ENCODE results near the gene OR10J1. TPM values are rescaled to one million over a fixed set of nuclear protein-coding genes. Genes with fewer than 3 reads are reported as not detected.
"Not testable (repeated sequence)": the region's sequence is repeated elsewhere in the genome, so short reads cannot be mapped to it uniquely, and the experiment has no call there.

OR10J1 gene
- polyA plus RNA-seq, 6 donors from 2014 or later = not detected

DNA sequence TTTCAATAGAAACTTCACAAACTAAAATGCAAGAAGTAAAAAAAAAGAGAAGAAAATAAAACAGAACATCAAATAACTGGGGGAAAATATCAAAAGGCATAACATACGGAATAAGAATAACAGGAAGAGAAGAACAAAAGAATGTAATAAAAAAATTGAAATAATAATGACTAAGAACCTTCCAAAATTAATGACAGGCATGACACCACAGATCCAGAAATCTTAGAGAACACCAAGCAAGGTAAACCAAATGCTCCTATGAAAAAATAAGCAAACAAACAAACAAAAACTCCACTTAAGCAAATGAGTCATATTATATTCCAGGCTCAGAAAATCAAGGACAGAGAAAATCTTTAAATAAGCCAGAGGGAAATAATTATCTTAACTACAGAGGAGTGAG, 8.7 kb downstream of the OR10J1 start:
- no peak overlapping the region for H3K4me3 Mint-ChIP-seq
- H3K9me3 Mint-ChIP-seq = peaks cover 6 to 33% (median 16%) of the 10 kb centered on the region in 7 donors
- ATAC-seq (ENCODE audit: low read depth in 2 of 2) = no peak

DNA sequence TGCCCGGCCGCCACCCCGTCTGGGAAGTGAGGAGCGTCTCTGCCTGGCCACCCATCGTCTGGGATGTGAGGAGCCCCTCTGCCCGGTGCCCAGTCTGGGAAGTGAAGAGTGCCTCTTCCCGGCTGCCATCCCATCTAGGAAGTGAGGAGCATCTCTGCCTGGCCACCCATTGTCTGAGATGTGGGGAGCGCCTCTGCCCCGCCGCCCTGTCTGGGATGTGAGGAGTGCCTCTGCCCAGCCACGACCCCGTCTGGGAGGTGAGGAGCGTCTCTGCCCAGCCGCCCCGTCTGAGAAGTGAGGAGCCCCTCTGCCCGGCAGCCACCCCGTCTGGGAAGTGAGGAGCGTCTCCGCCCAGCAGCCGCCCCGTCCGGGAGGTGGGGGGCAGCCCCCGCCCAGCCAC, 10.1 kb downstream of the OR10J1 start:
- H3K27me3 Mint-ChIP-seq; ATAC-seq (ENCODE audit: low read depth in 2 of 2); H3K4me3 Mint-ChIP-seq; H3K36me3 Mint-ChIP-seq; DNase-seq; H3K27ac Mint-ChIP-seq; H3K4me1 Mint-ChIP-seq: not testable (repeated sequence)
- peaks cover 10 to 41% (median 19%) of the 10 kb centered on the region in 7 donors for H3K9me3 Mint-ChIP-seq

More for the DNA sequence above, 8.7 kb downstream of the OR10J1 start:
- Mint-ChIP-seq H3K27ac (peak overlapping the region in 1 of 6 donors; percentile 6), H3K27me3 (peaks cover 0 to 8% (median 0%) of the 10 kb centered on the region in 3 donors), H3K4me1 (no peaks in the 10 kb centered on the region), H3K36me3 (peaks cover 0 to 8% of the 10 kb centered on the region in 2 donors)
- DNase-seq = no peak

DNA sequence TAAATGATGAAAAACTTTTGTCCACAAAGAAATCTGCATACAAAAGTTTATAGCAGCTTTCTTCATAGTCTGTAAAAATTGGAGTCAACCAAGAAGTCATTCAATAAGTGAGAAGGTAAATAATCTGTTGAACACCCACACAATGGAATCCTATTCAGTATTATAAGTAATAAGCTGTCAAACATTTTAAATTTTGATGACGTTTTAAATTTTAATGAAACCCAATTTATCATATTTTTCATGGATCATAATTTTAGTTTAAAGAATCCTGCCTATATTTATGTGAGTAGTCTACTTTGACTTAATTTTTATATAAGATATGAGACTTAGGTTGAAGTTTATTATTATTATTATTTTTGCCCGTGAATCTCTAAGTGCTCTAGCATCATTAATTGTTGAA, 20.0 kb downstream of the OR10J1 start:
- DNase-seq (no peak), ATAC-seq (ENCODE audit: low read depth in 2 of 2) (no peak)
- H3K27me3 Mint-ChIP-seq = peaks cover 0 to 5% (median 0%) of the 10 kb centered on the region in 3 donors
- peaks cover 10% of the 10 kb centered on the region in 2 donors for H3K36me3 Mint-ChIP-seq
- H3K4me3 Mint-ChIP-seq = no peak overlapping the region
- H3K27ac Mint-ChIP-seq = no peak overlapping the region
- peaks cover 12 to 33% (median 26%) of the 10 kb centered on the region in 7 donors for H3K9me3 Mint-ChIP-seq
- no peaks in the 10 kb centered on the region for H3K4me1 Mint-ChIP-seq

DNA sequence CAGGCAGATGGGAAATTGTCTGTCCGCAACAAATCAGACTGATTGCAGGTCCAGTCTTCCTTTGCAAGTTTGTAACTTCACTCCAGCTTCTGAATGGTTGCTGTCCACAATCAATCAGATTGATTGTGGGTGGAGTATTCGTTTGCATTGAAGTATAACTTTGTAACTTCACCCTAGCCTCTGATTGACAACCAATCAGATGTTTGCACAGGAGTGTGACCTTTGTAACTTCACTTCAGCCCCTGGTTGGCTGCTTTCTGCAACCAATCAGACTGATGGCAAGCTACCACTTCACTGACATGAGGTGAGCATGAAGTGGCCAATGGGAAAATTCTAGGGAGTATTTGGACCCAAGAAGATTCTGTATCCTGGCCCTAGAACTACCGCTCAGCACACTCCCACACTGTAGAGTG, 25.7 kb downstream of the OR10J1 start:
- ATAC-seq (ENCODE audit: low read depth in 2 of 2) (no peak), DNase-seq (no peak)
- Mint-ChIP-seq H3K36me3 (peaks cover 10% of the 10 kb centered on the region in 2 donors), H3K4me3 (no peak overlapping the region), H3K27ac (no peak overlapping the region), H3K4me1 (no peaks in the 10 kb centered on the region), H3K9me3 (peaks cover 12 to 33% (median 19%) of the 10 kb centered on the region in 7 donors), H3K27me3 (peaks cover 10 to 16% (median 12%) of the 10 kb centered on the region in 3 donors)

DNA sequence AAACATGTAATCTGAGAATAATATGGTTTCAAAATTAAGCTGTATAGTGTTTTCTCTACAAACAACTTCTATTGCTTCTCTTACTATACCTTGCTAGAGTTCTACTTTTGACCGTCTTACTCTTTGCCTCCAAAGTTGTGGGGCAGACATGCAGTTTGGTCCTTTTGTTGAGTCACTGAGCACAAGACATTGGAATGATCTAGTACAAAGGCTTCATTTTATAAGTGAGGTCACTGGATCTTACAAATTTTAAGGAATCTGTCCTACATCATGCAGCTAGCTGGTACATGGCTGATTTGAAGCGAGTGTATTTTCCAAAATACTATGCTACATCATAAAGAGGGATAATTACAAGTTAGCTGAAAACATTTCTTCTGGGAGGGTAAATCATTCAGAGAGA, 28.8 kb downstream of the OR10J1 start:
- Mint-ChIP-seq H3K27ac (no peak overlapping the region), H3K27me3 (peaks cover 16 to 31% (median 18%) of the 10 kb centered on the region in 3 donors), H3K36me3 (no peaks in the 10 kb centered on the region), H3K4me3 (no peak overlapping the region), H3K4me1 (no peaks in the 10 kb centered on the region), H3K9me3 (peaks cover 2 to 7% (median 4%) of the 10 kb centered on the region in 7 donors)
- no peak for DNase-seq
- no peak for ATAC-seq (ENCODE audit: low read depth in 2 of 2)

DNA sequence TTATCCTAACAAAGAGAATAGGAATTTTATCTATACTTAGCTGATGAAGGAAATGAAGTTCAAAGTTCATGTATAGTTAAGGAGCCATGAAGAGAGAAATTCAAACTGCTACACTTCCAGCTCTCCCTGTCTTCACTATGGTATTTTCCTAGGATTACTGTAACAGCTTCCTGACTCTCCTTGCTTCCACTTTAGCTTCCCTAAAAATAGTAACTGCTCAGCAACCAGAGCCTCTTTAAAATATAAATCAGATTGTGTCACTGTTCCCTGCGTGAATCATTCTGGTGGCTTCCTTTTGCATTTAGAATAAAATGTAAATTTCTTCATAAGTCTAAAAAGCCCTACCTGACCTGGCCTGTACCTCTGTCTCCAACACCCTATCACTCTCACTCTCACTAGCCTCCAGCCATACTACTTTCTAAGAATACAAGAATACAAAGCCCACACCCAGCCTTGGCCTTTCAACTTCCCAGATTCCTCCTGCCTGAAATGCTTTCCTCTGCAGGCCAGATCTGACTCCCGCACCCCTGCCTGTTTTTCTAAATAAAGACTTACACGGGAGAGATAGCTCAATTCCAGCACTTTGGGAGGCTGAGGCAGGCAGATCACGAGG, 30.5 kb downstream of the OR10J1 start:
- no peak overlapping the region for H3K27ac Mint-ChIP-seq
- H3K9me3 Mint-ChIP-seq = peaks cover 0 to 4% (median 2%) of the 10 kb centered on the region in 7 donors
- ATAC-seq (ENCODE audit: low read depth in 2 of 2) (no peak), DNase-seq (no peak)
- H3K27me3 Mint-ChIP-seq = peaks cover 10 to 35% (median 20%) of the 10 kb centered on the region in 3 donors
- H3K4me3 Mint-ChIP-seq = no peak overlapping the region
- no peaks in the 10 kb centered on the region for H3K4me1 Mint-ChIP-seq
- H3K36me3 Mint-ChIP-seq = no peaks in the 10 kb centered on the region

DNA sequence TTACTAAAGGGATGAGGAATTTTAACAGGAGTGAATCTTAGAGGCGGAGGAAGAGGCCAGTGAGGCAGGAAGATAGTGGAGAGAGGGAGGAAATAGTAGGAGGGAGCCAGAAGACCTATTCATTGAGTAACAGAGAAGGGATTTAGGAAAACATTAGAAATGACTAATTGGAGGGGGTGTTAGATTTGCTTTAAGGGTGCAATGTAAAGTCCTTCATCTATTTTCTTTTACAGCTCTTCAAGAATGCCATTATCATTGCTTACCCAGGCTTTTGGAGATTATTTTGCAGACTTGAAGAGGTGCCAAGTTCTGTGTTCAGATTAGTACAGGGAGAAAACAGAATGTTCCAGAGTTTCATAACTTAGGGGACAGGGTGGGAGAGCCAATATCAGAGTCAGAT, 33.8 kb downstream of the OR10J1 start:
- no peaks in the 10 kb centered on the region for H3K36me3 Mint-ChIP-seq

DNA sequence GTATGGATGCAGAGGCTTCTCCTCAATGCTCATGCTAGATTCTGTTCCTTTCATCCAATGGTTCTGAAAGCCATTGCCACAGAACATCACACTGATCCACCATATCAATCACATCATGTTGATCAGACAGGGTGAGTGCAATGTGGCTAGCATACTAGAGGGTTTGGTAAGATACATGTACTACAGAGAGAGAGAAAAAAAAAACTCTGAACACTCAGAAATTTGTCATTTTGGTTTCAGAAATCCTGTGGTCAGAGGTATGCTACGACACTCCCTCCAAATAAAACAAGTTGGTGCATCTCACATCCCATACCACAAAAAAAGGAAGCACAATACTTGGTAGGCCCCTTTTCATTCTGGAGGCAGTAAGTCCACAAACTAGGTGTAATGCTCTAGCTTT, 35.4 kb downstream of the OR10J1 start:
- ATAC-seq (ENCODE audit: low read depth in 2 of 2) = no peak
- Mint-ChIP-seq H3K4me1 (no peaks in the 10 kb centered on the region), H3K27ac (no peak overlapping the region), H3K9me3 (peaks cover 0 to 2% (median 0%) of the 10 kb centered on the region in 7 donors), H3K27me3 (peaks cover 8 to 25% (median 10%) of the 10 kb centered on the region in 3 donors), H3K4me3 (no peak overlapping the region), H3K36me3 (no peaks in the 10 kb centered on the region)
- no peak for DNase-seq

More for the DNA sequence above, 33.8 kb downstream of the OR10J1 start:
- no peak overlapping the region for H3K4me3 Mint-ChIP-seq
- peaks cover 0 to 2% (median 0%) of the 10 kb centered on the region in 7 donors for H3K9me3 Mint-ChIP-seq
- H3K4me1 Mint-ChIP-seq = no peaks in the 10 kb centered on the region
- peaks cover 8 to 27% (median 10%) of the 10 kb centered on the region in 3 donors for H3K27me3 Mint-ChIP-seq
- H3K27ac Mint-ChIP-seq = no peak overlapping the region
- ATAC-seq (ENCODE audit: low read depth in 2 of 2) (no peak), DNase-seq (no peak)

DNA sequence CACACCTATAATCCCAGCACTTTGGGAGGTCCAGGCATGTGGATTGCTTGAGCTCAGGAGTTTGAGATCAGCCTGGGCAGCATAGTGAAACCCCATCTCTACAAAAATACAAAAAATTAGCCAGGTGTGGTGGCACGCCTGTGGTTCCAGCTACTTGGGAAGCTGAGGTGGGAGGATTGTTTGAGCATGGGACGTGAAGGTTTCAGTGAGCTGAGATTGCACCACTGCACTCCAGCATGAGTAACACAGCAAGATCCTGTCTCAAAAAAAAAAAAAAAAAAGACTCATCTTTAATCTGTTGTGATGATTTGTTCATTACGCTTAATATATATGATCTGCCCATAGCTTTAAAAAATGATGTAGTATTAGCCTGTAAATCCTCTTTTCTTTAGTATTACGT, 44.0 kb downstream of the OR10J1 start:
- DNase-seq = no peak
- Mint-ChIP-seq H3K9me3 (peaks cover 0 to 18% (median 8%) of the 10 kb centered on the region in 7 donors), H3K27me3 (peaks cover 4 to 17% (median 7%) of the 10 kb centered on the region in 3 donors), H3K36me3 (no peaks in the 10 kb centered on the region), H3K4me1 (no peaks in the 10 kb centered on the region), H3K4me3 (no peak overlapping the region), H3K27ac (no peak overlapping the region)
- ATAC-seq (ENCODE audit: low read depth in 2 of 2) = no peak

Other genes starting within 250 kb of the OR10J1 start
- gene ACKR1, start 234.8 kb upstream of the OR10J1 start, polyA plus RNA-seq (ENCODE audit: low read depth in 6 of 6) = not detected
- 1 to 10 TPM in 1 of 6 donors, under 1 TPM in 3, not detected in 2; 0.27 to 1.6 (median 0.49) TPM for gene FCER1A, start 137.4 kb upstream of the OR10J1 start, polyA plus RNA-seq (ENCODE audit: low read depth in 6 of 6)
- not detected for gene OR10J4, start 7.5 kb upstream of the OR10J1 start, polyA plus RNA-seq (ENCODE audit: low read depth in 6 of 6)
- not detected for gene OR10J5, start 96.3 kb downstream of the OR10J1 start, polyA plus RNA-seq (ENCODE audit: low read depth in 6 of 6)
- gene APCS, start 148.1 kb downstream of the OR10J1 start, polyA plus RNA-seq (ENCODE audit: low read depth in 6 of 6) = not detected

Measured in naive B cell (primary cell).